ENCODE measurements around the gene SVOPL. TPM values are rescaled to one million over a fixed set of nuclear protein-coding genes. Genes with fewer than 3 reads are reported as not detected.

SVOPL gene
- total and polyA plus RNA-seq, 2 donors (not counting 1 experiment from before 2014, with no cell fraction given): not detected

GRCh38 chr7:138656952-138657351 lies 44.2 kb downstream of the SVOPL start:
- Histone ChIP-seq H3K9ac (ENCODE audit: low read length) (no peak overlapping the region), H3K4me3 (ENCODE audit: control extremely low read depth in 1 of 5, extremely low read depth in 1 of 5, insufficient read depth in 1 of 5, low read depth in 2 of 5, low read length in 4 of 5) (no peak overlapping the region), H2AFZ (ENCODE audit: insufficient read depth, low read depth, low read length, poor library complexity, severe bottlenecking) (no peak overlapping the region), H3K4me1 (ENCODE audit: control insufficient read depth in 2 of 2, insufficient read depth in 2 of 2, low read length in 2 of 2) (no peaks in the 10 kb centered on the region), H3K27me3 (replicated peaks in 1 of 4; ENCODE audit: control extremely low read depth in 1 of 4, control insufficient read depth in 3 of 4, insufficient read depth in 4 of 4, low read length in 3 of 4) (no peaks in the 10 kb centered on the region), H3K36me3 (replicated peaks in 1 of 2; ENCODE audit: control extremely low read depth in 1 of 2, control insufficient read depth in 1 of 2, extremely low read depth in 1 of 2, insufficient read depth in 2 of 2, low read length in 1 of 2) (no peaks in the 10 kb centered on the region), H3K27ac (ENCODE audit: low read length in 2 of 2) (no peak overlapping the region), H3K79me2 (ENCODE audit: control insufficient read depth, insufficient read depth, low read length) (no peaks in the 10 kb centered on the region), H3K9me3 (ENCODE audit: control extremely low read depth in 1 of 3, control insufficient read depth in 2 of 3, insufficient read depth in 1 of 3, low read length in 2 of 3) (peaks cover 0 to 22% (median 3%) of the 10 kb centered on the region in 3 donors), H3K4me2 (replicated peaks; ENCODE audit: low read depth, low read length, poor library complexity, severe bottlenecking) (no peak overlapping the region), H4K20me1 (ENCODE audit: control insufficient read depth, insufficient read depth, low read length, poor library complexity, severe bottlenecking) (no peaks in the 10 kb centered on the region)
- H3K27ac Mint-ChIP-seq: no peak overlapping the region
- intact Hi-C loops (cut with micrococcal nuclease): loop anchor here (10.0 kb wide), 1 partner anchor 72 kb away; no protein-coding TSS in a partner anchor
- TF ChIP-seq CTCF (IDR thresholded peaks at IDR 0.05): no peak
- no peak for TF ChIP-seq EZH2 (IDR thresholded peaks at IDR 0.05; ENCODE audit: borderline replicate concordance, insufficient read depth, low read depth, low read length, poor library complexity, severe bottlenecking)
- POLR2A ChIA-PET: no interaction called here
- ATAC-seq (ENCODE audit: low read depth) (no peak), DNase-seq (no peak)
- no peak overlapping the region for H3K4me3 Mint-ChIP-seq
- no peaks in the 10 kb centered on the region for H3K4me1 Mint-ChIP-seq
- WGBS (ENCODE audit: insufficient coverage): no CpG with 5 or more reads among the region's 2 CpGs
- CTCF ChIA-PET: no interaction called here
- no peaks in the 10 kb centered on the region for H3K9me3 Mint-ChIP-seq (ENCODE audit: insufficient read depth)
- H3K27me3 Mint-ChIP-seq: no peaks in the 10 kb centered on the region

- H3K4me3 ChIP-seq (ENCODE audit: control extremely low read depth in 1 of 5, extremely low read depth in 1 of 5, insufficient read depth in 1 of 5, low read depth in 2 of 5, low read length in 4 of 5): no peak overlapping the region
- H3K27me3 ChIP-seq (replicated peaks in 1 of 4; ENCODE audit: control extremely low read depth in 1 of 4, control insufficient read depth in 3 of 4, insufficient read depth in 4 of 4, low read length in 3 of 4): no peaks in the 10 kb centered on the region
- H3K79me2 ChIP-seq (ENCODE audit: control insufficient read depth, insufficient read depth, low read length): no peaks in the 10 kb centered on the region
- ATAC-seq (ENCODE audit: low read depth) (no peak), DNase-seq (no peak)
- POLR2A ChIA-PET: no interaction called here
- H3K4me2 ChIP-seq (replicated peaks; ENCODE audit: low read depth, low read length, poor library complexity, severe bottlenecking): no peak overlapping the region
- CTCF ChIA-PET: interaction anchor here (0.6 to 0.7 kb wide), 2 partner anchors 191 to 931 kb away, joined by 3 to 5 read pairs; no protein-coding TSS in a partner anchor
- H3K9ac ChIP-seq (ENCODE audit: low read length): no peak overlapping the region
- H3K27ac ChIP-seq (ENCODE audit: low read length in 2 of 2): no peak overlapping the region
- Mint-ChIP-seq H3K4me3 (no peak overlapping the region), H3K27ac (no peak overlapping the region), H3K9me3 (ENCODE audit: insufficient read depth) (peaks cover 2% of the 10 kb centered on the region), H3K4me1 (no peaks in the 10 kb centered on the region), H3K27me3 (no peaks in the 10 kb centered on the region)
- no peak overlapping the region for H2AFZ ChIP-seq (ENCODE audit: insufficient read depth, low read depth, low read length, poor library complexity, severe bottlenecking)
- H3K36me3 ChIP-seq (replicated peaks in 1 of 2; ENCODE audit: control extremely low read depth in 1 of 2, control insufficient read depth in 1 of 2, extremely low read depth in 1 of 2, insufficient read depth in 2 of 2, low read length in 1 of 2): no peaks in the 10 kb centered on the region
- peaks cover 0 to 22% (median 3%) of the 10 kb centered on the region in 3 donors for H3K9me3 ChIP-seq (ENCODE audit: control extremely low read depth in 1 of 3, control insufficient read depth in 2 of 3, insufficient read depth in 1 of 3, low read length in 2 of 3)
- no peaks in the 10 kb centered on the region for H3K4me1 ChIP-seq (ENCODE audit: control insufficient read depth in 2 of 2, insufficient read depth in 2 of 2, low read length in 2 of 2)
- WGBS (ENCODE audit: insufficient coverage): no CpG with 5 or more reads among the region's 5 CpGs
- intact Hi-C loops (cut with micrococcal nuclease): loop anchor here (10.0 kb wide), 1 partner anchor 70 kb away; no protein-coding TSS in a partner anchor
- TF ChIP-seq EZH2 (IDR thresholded peaks at IDR 0.05; ENCODE audit: borderline replicate concordance, insufficient read depth, low read depth, low read length, poor library complexity, severe bottlenecking) (no peak), CTCF (IDR thresholded peaks at IDR 0.05) (no peak)
- no peaks in the 10 kb centered on the region for H4K20me1 ChIP-seq (ENCODE audit: control insufficient read depth, insufficient read depth, low read length, poor library complexity, severe bottlenecking)
Observed at GRCh38 chr7:138654616-138655015, 46.5 kb downstream of the SVOPL start.
